Activated CD8-positive, alpha-beta memory T cell treated with anti-CD3 and anti-CD28 coated beads, Interleukin-2, amount 50 U/mL, for 48 hours (primary cell): ENCODE data around the gene ZFX.
"Not testable (repeated sequence)": the region's sequence is repeated elsewhere in the genome, so short reads cannot be mapped to it uniquely, and the experiment has no call there.

Experiments used
- DNase-seq: peaks from one replicate; pipeline ENCODE4 v3.0.0-alpha.2; 2020

The ZFX gene

DNA sequence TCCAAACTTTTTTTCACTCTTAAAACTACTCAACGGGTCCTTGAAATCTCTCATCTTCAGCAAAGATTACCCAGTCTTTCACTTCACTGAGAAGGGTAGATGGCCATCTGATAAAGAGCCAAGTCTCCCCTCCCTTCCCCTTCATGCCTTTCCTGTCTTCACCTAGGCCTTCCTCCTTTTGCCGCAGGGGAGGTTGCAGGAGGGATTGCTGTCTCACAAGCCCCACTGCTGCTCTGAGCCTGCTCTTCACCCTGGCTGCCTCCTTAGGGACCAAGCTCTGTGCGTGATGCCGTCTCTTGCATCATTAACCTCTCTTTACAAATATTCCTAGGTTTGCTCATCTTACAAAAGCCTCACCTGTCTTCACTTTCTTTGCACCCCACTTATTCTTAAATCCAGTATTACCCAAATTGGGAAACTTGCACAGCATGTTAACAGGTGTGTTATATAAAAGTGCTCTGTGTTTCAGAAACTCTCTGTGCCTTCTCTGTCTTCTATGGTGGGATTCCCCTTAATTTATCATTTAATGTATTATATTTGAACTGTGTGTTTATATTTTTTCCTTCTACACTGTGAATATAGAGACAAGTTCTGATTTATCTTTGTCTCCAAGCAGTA, 3.8 kb downstream of the ZFX start:
- DNase-seq: no peak

- no peak for DNase-seq
These were observed 4.3 kb downstream of the ZFX start for GRCh38 chrX:24153796-24154189.

DNA sequence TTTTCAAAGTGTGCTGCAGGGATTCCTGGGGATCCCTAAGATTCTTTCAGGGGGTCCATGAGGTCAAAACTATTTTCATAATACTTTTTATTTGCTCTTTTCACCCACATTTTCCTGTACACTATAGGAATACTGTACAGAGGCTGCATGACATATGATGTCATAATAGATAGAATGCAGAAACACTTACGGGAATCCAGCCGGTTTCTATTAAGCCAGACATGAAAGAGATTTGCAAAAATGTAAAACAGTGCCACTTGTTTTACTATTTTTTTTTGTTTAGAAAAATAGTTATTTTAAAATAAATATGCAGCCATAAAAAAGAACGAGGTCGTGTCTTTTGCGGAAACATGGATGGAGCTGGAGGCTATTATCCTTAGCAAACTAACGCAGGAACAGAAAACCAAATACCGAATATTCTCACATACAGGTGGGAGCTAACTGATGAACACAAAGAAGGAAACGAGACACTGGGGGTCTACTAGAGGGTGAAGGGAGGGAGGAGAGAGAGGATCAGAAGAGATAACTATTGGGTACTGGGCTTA, 5.0 kb downstream of the ZFX start:
- DNase-seq: no peak

DNA sequence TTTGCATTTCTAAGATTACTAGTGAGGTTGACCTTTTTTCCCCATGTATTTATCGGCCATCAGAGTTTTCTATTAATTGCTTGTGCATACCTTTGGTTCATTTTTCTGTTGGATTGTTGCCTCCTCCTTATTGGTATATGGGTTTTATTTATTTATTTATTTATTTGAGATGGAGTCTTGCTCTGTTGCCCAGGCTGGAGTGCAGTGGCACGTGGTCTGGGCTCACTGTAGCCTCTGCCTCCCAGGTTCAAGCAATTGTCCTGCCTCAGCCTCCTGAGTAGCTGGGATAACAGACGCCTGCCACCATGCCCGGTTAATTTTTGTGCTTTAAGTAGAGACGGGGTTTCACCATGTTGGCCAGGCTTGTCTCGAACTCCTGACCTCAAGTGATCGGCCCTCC, 6.2 kb downstream of the ZFX start:
- DNase-seq: not testable (repeated sequence)

- no peak for DNase-seq
These were observed 6.6 kb downstream of the ZFX start for GRCh38 chrX:24156177-24156576.

DNA sequence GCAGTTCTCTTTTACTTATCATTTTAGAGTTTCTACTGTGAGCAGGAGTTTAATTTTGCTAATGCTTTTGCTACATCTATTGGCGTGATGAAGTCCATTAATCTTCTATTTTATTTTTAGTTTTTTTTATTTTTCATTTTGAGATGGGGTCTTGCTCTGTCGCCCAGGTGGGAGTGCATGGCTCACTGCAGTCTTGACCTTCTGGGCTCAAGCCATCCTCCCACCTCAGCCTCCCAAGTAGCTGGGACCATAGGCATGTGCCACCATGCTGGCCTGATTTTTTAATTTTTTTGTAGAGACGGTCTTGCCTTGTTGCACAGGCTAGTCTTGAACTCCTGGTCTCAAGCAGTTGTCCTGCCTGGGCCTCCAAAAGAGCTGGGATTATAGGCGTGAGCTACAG, 9.4 kb downstream of the ZFX start:
- no peak for DNase-seq

- DNase-seq: no peak
These were observed 16.5 kb downstream of the ZFX start for GRCh38 chrX:24166078-24166477.

GRCh38 chrX:24167719-24168472, 18.4 kb downstream of the ZFX start:
- no peak for DNase-seq

DNA sequence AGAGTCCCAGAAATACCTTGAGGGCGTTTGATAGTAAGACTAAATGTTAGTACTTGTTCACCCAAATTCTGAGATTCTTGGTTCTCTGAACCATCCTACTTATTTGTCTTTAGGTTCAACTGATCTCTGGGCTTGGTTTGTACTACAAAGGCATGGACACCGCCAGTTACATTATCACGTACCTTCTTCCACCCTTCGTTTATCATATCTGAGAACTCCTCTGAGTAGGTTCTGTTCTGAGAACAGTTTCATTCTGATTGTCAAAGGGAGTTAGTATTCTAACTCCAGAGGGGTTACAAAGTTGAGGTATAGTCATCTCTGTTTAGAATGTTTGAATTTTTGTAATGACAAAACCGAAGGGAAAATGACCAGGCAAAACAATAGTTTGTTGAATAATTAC, 19.3 kb downstream of the ZFX start:
- no peak for DNase-seq

DNA sequence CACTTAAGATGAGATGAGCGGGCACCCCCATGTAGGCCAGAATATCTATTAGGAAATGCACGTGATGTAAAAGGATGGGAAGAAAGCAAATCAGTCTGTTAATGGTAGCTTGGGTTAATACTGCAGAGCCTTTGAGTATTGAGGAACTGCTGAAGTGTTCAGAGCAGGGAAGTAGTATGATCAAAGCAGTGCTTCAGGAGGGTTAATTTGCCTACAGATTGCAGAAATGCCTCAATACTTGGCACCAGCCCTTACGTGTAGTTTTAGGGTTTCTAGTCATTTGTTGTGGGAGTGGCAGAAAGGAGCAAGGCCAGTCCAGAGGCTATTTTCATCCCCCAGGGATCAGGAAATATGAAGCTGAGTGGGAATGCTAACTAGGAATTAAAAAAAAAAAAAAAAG, 19.7 kb downstream of the ZFX start:
- no peak for DNase-seq

DNA sequence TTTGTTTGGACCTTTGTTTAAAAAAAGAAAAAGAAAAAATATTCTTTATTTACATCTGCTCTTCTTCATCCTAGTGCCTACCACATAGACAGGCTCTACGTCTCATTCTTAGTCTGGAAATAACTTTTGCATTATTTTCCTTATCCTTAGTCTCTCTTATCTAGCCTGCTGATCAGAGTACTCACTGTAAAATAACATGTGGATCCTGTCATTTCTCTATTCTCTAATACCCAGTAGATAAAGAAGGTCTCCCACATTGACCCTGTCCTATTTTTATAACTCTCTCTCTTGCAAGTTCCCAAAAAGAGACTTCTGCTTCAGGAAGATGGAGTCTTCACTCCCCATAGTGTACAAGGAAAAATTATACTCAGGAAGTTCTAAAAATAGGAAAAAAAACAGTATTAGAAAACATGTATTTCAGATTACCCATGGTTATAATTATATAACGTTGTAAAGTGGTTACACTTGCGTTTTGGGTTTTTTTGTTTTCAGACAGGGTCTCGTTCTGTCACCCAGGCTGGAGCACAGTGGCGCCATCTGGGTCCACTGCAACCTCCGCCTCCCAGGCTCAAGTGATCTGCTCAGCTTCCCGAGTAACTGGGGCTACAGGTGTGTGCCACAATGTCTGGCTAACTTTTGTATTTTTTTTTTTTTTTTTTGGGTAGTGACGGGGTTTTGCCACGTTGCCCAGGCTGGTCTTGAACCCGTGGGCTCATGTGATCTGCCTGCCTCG, 23.8 kb downstream of the ZFX start:
- DNase-seq: no peak

DNA sequence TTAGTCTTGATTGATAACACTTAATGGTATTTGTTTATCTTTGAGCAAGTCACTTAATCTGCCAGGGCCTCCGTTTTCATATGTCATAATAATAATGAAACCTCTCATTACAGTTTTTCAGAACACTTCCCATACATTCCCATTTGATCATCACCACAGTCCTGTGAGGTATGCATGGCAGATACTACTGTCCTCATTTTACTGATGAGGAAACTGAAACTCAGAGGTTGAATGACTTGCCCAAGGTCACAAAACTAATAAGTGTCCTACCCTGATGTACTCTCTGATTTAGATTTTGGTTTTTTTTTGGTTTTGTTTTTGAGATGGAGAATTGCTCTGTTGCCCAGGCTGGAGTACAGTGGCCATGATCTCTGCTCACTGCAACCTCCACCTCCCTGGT, 25.7 kb downstream of the ZFX start:
- DNase-seq: no peak

- DNase-seq: no peak
These were observed 28.9 kb downstream of the ZFX start for GRCh38 chrX:24178441-24178840.

DNA sequence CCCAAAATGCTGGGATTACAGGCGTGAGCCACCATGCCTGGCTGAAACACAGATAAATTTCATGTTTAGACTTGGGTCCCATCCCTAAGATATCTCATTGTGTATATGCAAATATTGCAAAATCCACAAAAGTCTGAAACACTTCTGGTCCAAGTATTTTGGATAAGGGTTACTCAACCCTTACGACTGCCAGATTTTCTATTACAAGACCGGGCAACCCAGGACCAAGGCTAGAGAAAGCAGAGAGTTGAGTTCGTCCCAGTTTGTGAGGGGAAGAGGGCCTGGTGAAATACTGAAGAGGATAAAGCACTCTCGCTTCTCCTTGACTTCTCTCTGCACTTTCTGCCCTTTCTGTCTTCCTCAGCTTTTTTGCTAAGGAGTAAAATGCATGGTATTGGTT, 34.5 kb downstream of the ZFX start:
- no peak for DNase-seq

- DNase-seq: no peak
These were observed 37.0 kb downstream of the ZFX start for GRCh38 chrX:24186483-24186882.

- DNase-seq: no peak
These were observed 37.5 kb downstream of the ZFX start for GRCh38 chrX:24186986-24187385.

- DNase-seq: no peak
These were observed 40.0 kb downstream of the ZFX start for GRCh38 chrX:24189490-24189889.

DNA sequence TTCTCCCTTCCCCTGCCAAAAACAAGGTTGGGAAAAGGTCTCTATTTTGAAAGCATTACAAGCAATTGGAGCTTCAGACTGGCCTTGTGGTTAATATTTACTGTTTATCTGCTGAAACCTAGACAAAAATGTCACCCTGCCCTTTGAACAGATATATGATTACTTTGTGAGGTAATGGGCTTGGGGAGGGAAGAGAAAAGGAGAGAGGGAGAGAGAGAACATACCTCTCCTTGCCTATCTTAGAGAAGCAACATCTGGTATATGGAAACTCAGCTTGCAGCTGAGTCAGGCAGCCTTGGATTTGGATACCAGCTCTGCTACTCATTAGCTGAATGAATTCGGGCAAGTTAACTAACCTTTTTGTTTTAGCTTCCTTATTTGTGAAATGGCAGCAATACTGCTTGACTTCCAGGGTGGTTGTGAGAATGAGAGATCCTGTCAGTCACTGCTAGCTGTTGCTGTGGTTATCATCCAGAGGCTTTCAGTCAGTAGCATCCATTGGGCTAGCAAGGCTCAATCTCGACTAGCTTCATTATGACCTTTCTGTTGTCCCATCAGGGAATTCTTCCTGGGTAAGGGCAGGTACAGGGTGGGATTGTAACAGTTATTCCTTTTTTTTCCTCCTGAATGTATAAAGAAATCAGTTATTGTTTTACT, 41.1 kb downstream of the ZFX start:
- no peak for DNase-seq

GRCh38 chrX:24196509-24196908, 47.0 kb downstream of the ZFX start:
- DNase-seq: no peak

DNA sequence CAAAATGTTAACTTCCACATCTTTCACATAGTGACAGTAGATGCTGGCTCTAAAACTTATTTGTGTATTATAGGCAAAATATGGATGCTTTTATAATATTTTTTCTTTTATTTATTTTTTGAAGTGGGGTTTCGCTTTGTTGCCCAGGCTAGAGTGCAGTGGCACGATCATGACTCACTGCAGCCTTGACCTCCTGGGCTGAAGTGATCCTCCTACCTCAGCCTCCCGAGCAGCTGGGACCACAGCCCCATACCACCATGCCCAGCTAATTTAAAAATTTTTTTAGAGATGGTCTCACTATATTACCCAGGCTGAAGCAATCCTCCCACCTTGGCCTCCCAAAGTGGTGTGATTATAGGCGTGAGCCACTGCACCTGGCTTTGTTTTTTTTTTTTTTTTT, 48.6 kb downstream of the ZFX start:
- no peak for DNase-seq

GRCh38 chrX:24200133-24200532, 50.6 kb downstream of the ZFX start:
- no peak for DNase-seq

- DNase-seq: no peak
These were observed 51.7 kb downstream of the ZFX start for GRCh38 chrX:24201216-24201615.

- no peak for DNase-seq
These were observed 53.0 kb downstream of the ZFX start for GRCh38 chrX:24202465-24203031.
